ENCODE measurements around the gene MAP1LC3B2. TPM values are rescaled to one million over a fixed set of nuclear protein-coding genes. Genes with fewer than 3 reads are reported as not detected.

MAP1LC3B2 gene
- total RNA-seq, 1 donor from 2014 or later, result 0.86 TPM

DNA sequence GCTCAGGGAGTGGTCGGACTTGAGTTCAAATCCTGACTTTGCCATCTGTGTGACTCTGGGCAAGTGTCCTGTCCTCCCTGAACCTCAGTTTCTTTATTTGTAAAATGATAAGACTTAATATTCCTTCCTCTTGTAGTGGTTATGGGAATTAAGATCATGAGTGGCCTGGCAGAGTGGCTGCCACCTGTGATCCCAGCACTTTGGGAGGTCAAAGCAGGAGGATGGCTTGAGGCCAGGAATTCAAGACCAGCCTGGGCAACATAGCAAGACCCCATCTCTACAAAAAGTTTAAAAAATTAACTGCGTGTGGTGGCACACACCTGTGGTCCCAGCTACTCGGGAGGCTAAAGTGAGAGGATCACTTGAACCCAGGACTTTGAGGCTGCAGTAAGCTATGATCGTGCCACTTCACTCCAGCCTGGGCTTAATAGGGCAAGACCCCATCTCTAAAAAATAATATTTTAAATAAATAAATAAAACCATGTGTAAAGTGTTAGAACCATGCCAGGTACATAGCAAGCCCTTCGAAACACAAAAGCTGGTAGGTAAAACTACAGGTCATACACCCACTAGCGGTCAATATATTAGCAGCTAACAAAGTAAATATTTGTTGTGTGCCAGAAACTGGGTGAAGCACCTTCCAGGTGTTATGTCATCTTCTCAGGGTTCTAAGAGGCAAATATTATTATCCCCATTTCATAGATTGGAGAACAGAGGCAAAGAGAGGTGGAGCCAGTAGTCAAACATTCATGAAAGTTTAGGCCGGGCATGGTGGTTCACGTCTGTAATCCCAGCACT, 17.4 kb upstream of the MAP1LC3B2 start:
- peaks cover 9% of the 10 kb centered on the region for H3K27me3 Mint-ChIP-seq
- H3K36me3 Mint-ChIP-seq (ENCODE audit: insufficient read depth), result no peaks in the 10 kb centered on the region
- peaks cover 15% of the 10 kb centered on the region for H3K4me1 Mint-ChIP-seq (ENCODE audit: low read depth)
- no peak overlapping the region for H3K27ac Mint-ChIP-seq
- no peaks in the 10 kb centered on the region for H3K9me3 Mint-ChIP-seq (ENCODE audit: low read depth)
- DNase-seq (ENCODE audit: low spot score, unreplicated experiment), result no peak
- no peak overlapping the region for H3K4me3 Mint-ChIP-seq (ENCODE audit: low read depth)
- TF ChIP-seq, protein P1, sequence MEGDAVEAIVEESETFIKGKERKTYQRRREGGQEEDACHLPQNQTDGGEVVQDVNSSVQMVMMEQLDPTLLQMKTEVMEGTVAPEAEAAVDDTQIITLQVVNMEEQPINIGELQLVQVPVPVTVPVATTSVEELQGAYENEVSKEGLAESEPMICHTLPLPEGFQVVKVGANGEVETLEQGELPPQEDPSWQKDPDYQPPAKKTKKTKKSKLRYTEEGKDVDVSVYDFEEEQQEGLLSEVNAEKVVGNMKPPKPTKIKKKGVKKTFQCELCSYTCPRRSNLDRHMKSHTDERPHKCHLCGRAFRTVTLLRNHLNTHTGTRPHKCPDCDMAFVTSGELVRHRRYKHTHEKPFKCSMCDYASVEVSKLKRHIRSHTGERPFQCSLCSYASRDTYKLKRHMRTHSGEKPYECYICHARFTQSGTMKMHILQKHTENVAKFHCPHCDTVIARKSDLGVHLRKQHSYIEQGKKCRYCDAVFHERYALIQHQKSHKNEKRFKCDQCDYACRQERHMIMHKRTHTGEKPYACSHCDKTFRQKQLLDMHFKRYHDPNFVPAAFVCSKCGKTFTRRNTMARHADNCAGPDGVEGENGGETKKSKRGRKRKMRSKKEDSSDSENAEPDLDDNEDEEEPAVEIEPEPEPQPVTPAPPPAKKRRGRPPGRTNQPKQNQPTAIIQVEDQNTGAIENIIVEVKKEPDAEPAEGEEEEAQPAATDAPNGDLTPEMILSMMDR (IDR thresholded peaks at IDR 0.05; ENCODE audit: unreplicated experiment), result no peak

- H3K27ac Mint-ChIP-seq, result no peak overlapping the region
- H3K27me3 Mint-ChIP-seq, result peaks cover 9% of the 10 kb centered on the region
- no peaks in the 10 kb centered on the region for H3K9me3 Mint-ChIP-seq (ENCODE audit: low read depth)
- H3K36me3 Mint-ChIP-seq (ENCODE audit: insufficient read depth), result no peaks in the 10 kb centered on the region
- no peak overlapping the region for H3K4me3 Mint-ChIP-seq (ENCODE audit: low read depth)
- H3K4me1 Mint-ChIP-seq (ENCODE audit: low read depth), result peaks cover 15% of the 10 kb centered on the region
- TF ChIP-seq, protein P1 (IDR thresholded peaks at IDR 0.05; ENCODE audit: unreplicated experiment), result no peak
- DNase-seq (ENCODE audit: low spot score, unreplicated experiment), result no peak
Measured at GRCh38 chr12:116542345-116542956, 16.7 kb upstream of the MAP1LC3B2 start.

DNA sequence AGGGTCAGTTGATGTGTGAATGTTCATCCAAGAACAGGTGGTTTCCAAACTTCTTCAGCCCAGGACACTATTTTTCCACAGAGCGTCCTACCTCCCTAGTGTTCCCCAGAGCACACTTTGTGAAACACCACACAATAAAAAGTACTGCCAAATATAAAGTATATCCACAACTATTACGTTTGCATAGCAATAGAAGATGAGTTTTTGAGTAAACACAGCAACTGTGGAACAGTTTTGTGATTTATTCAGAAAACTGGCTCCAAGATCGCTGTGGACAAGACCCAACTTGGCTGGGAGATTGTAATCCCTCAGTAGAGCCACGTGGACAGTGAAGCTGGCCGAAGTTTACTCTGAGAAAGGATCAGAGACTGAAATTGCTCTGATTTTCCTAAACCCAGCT, 14.5 kb upstream of the MAP1LC3B2 start:
- peaks cover 11% of the 10 kb centered on the region for H3K4me1 Mint-ChIP-seq (ENCODE audit: low read depth)
- H3K27me3 Mint-ChIP-seq, result peaks cover 13% of the 10 kb centered on the region
- no peak overlapping the region for H3K27ac Mint-ChIP-seq
- H3K36me3 Mint-ChIP-seq (ENCODE audit: insufficient read depth), result no peaks in the 10 kb centered on the region
- TF ChIP-seq, protein P1 (IDR thresholded peaks at IDR 0.05; ENCODE audit: unreplicated experiment), result no peak
- H3K9me3 Mint-ChIP-seq (ENCODE audit: low read depth), result no peaks in the 10 kb centered on the region
- DNase-seq (ENCODE audit: low spot score, unreplicated experiment), result no peak
- H3K4me3 Mint-ChIP-seq (ENCODE audit: low read depth), result no peak overlapping the region

- DNase-seq (ENCODE audit: low spot score, unreplicated experiment), result no peak
- Mint-ChIP-seq H3K4me1 (ENCODE audit: low read depth) (peaks cover 7% of the 10 kb centered on the region), H3K4me3 (ENCODE audit: low read depth) (no peak overlapping the region), H3K36me3 (ENCODE audit: insufficient read depth) (no peaks in the 10 kb centered on the region), H3K27me3 (peaks cover 13% of the 10 kb centered on the region), H3K27ac (no peak overlapping the region), H3K9me3 (ENCODE audit: low read depth) (no peaks in the 10 kb centered on the region)
- TF ChIP-seq, protein P1 (IDR thresholded peaks at IDR 0.05; ENCODE audit: unreplicated experiment), result no peak
Measured at GRCh38 chr12:116545144-116545543, 14.0 kb upstream of the MAP1LC3B2 start.

GRCh38 chr12:116545936-116546335, 13.2 kb upstream of the MAP1LC3B2 start:
- H3K4me1 Mint-ChIP-seq (ENCODE audit: low read depth), result peaks cover 7% of the 10 kb centered on the region
- no peaks in the 10 kb centered on the region for H3K36me3 Mint-ChIP-seq (ENCODE audit: insufficient read depth)
- TF ChIP-seq, protein P1 (IDR thresholded peaks at IDR 0.05; ENCODE audit: unreplicated experiment), result no peak
- H3K27ac Mint-ChIP-seq, result no peak overlapping the region
- no peak overlapping the region for H3K4me3 Mint-ChIP-seq (ENCODE audit: low read depth)
- no peaks in the 10 kb centered on the region for H3K9me3 Mint-ChIP-seq (ENCODE audit: low read depth)
- H3K27me3 Mint-ChIP-seq, result peaks cover 13% of the 10 kb centered on the region
- DNase-seq (ENCODE audit: low spot score, unreplicated experiment), result no peak

All from progenitor cell of endocrine pancreas (in vitro differentiated cells).